HG03095 (cell line): Measurements from ENCODE around the gene PLRG1.

Experiments
- ATAC-seq: cut with Tn5 transposase; IDR thresholded peaks from one replicate; pipeline ENCODE4 v1.9.1; 2021; ENCODE audit warnings: moderate library complexity; ENCODE audit not compliant: unreplicated experiment

Gene PLRG1

GRCh38 chr4:154521607-154522006 lies 28.6 kb downstream of the PLRG1 start:
- ATAC-seq = no peak

- ATAC-seq = no peak
Observed at GRCh38 chr4:154519214-154519613, 31.0 kb downstream of the PLRG1 start.

- no peak for ATAC-seq
Observed at GRCh38 chr4:154517591-154517990, 32.6 kb downstream of the PLRG1 start.

- no peak for ATAC-seq
Observed at GRCh38 chr4:154516318-154517029, 33.7 kb downstream of the PLRG1 start.

- ATAC-seq = no peak
Observed at GRCh38 chr4:154511981-154512380, 38.2 kb downstream of the PLRG1 start.

- ATAC-seq = no peak
Observed at GRCh38 chr4:154511548-154511947, 38.7 kb downstream of the PLRG1 start.

- ATAC-seq = no peak
Observed at GRCh38 chr4:154507156-154507555, 43.0 kb downstream of the PLRG1 start.

- no peak for ATAC-seq
Observed at GRCh38 chr4:154506253-154506652, 43.9 kb downstream of the PLRG1 start.

- no peak for ATAC-seq
Observed at GRCh38 chr4:154503598-154503997, 46.6 kb downstream of the PLRG1 start.

GRCh38 chr4:154502111-154502510 lies 48.1 kb downstream of the PLRG1 start:
- no peak for ATAC-seq

GRCh38 chr4:154497889-154498288 lies 52.3 kb downstream of the PLRG1 start:
- no peak for ATAC-seq

- ATAC-seq = no peak
Observed at GRCh38 chr4:154495867-154496266, 54.3 kb downstream of the PLRG1 start.

- no peak for ATAC-seq
Observed at GRCh38 chr4:154492288-154492687, 57.9 kb downstream of the PLRG1 start.

- ATAC-seq = no peak
Observed at GRCh38 chr4:154491341-154492271, 58.6 kb downstream of the PLRG1 start, which contains the start of gene DCHS2. Gene DCHS2, minus strand, starts transcription at chr4:154491799. Its CDS starts 444 bp downstream, at chr4:154491355.

- ATAC-seq = peak; percentile 59
Observed at GRCh38 chr4:154490583-154491340, 59.4 kb downstream of the PLRG1 start.

GRCh38 chr4:154490234-154490582 lies 60.0 kb downstream of the PLRG1 start:
- no peak for ATAC-seq

- no peak for ATAC-seq
Observed at GRCh38 chr4:154489558-154490233, 60.5 kb downstream of the PLRG1 start.

GRCh38 chr4:154487145-154487544 lies 63.1 kb downstream of the PLRG1 start:
- ATAC-seq = no peak

GRCh38 chr4:154485127-154485773 lies 65.0 kb downstream of the PLRG1 start:
- ATAC-seq = peak; percentile 99
